SU-DHL-6 (cell line): ENCODE results near the gene GALNT14.

Experiments used
- H2AFZ ChIP-seq: fragments of 200-600 bp; sonication (generic); 2 replicates; pipeline ENCODE4 v1.6.1; 2014; ENCODE audit warnings: low read depth, mild to moderate bottlenecking, moderate library complexity, mixed read lengths, antibody characterized with exemption, low read length; ENCODE audit not compliant: severe bottlenecking
- H3F3A ChIP-seq: fragments of 200-600 bp; shearing (Covaris generic); 2 replicates; pipeline ENCODE4 v1.6.0; 2016; ENCODE audit warnings: antibody characterized with exemption, mild to moderate bottlenecking; ENCODE audit not compliant: insufficient read depth
- H3K27ac ChIP-seq: fragments of 200-600 bp; sonication (generic); 2 replicates; pipeline ENCODE4 v1.5.1; 2016; ENCODE audit warnings: low read depth, mild to moderate bottlenecking, low read length, moderate library complexity, mixed read lengths
- H3K27me3 ChIP-seq: fragments of 200-600 bp; sonication (generic), shearing (Covaris generic); 2 replicates; pipeline ENCODE4 v1.6.0; 2014; ENCODE audit warnings: mild to moderate bottlenecking, low read length
- H3K36me3 ChIP-seq: fragments of 200-600 bp; sonication (generic); 2 replicates; pipeline ENCODE4 v1.6.1; 2014; ENCODE audit warnings: mild to moderate bottlenecking, low read length, mixed read lengths
- H3K4me2 ChIP-seq: fragments of 300-600, 200-600 bp; shearing (Covaris generic), sonication (generic); 2 replicates; pipeline ENCODE4 v1.6.0; 2014; ENCODE audit warnings: low read length, low read depth, mild to moderate bottlenecking; ENCODE audit not compliant: poor library complexity, severe bottlenecking
- H3K4me3 ChIP-seq: fragments of 200-600 bp; sonication (generic); 2 replicates; pipeline ENCODE4 v1.5.1; 2014; ENCODE audit warnings: antibody characterized with exemption, low read length, mild to moderate bottlenecking, mixed read lengths; ENCODE audit not compliant: insufficient read depth, poor library complexity, severe bottlenecking
- H3K79me2 ChIP-seq: fragments of 200-600 bp; sonication (generic); 2 replicates; pipeline ENCODE4 v1.6.1; 2014; ENCODE audit warnings: mild to moderate bottlenecking, low read length, moderate library complexity; ENCODE audit not compliant: insufficient read depth
- H3K9ac ChIP-seq: fragments of 200-600 bp; sonication (generic); 2 replicates; pipeline ENCODE4 v1.7.0; 2014; ENCODE audit warnings: mild to moderate bottlenecking, low read length
- H3K9me2 ChIP-seq: fragments of 200-600 bp; sonication (generic); replicated peaks from 2 replicates; pipeline ENCODE4 v1.6.1; 2014; ENCODE audit warnings: low read length; ENCODE audit not compliant: insufficient read depth
- H3K9me3 ChIP-seq: fragments of 200-600 bp; sonication (generic); 2 replicates; pipeline ENCODE4 v1.6.1; 2014; ENCODE audit warnings: low read length, mixed read lengths; ENCODE audit not compliant: insufficient read depth
- H4K20me1 ChIP-seq: fragments of 200-600 bp; sonication (generic); 2 replicates; pipeline ENCODE4 v1.6.1; 2014; ENCODE audit warnings: low read depth, mild to moderate bottlenecking, antibody characterized with exemption, low read length, moderate library complexity, mixed read lengths
- CTCF ChIP-seq: fragments of 200-600 bp; sonication (generic); IDR thresholded peaks from one replicate; pipeline ENCODE4 v1.5.1; 2017; ENCODE audit warnings: antibody characterized with exemption, mild to moderate bottlenecking, low read length, moderate library complexity; ENCODE audit not compliant: insufficient read depth, poor library complexity, severe bottlenecking
- EZH2phosphoT487 ChIP-seq: fragments of 200-600 bp; sonication (generic), shearing (Covaris generic); conservative IDR thresholded peaks from 2 replicates; pipeline ENCODE4 v1.6.1; 2018; ENCODE audit warnings: mild to moderate bottlenecking, antibody characterized with exemption, low read length, moderate library complexity, mixed read lengths

Gene GALNT14

DNA sequence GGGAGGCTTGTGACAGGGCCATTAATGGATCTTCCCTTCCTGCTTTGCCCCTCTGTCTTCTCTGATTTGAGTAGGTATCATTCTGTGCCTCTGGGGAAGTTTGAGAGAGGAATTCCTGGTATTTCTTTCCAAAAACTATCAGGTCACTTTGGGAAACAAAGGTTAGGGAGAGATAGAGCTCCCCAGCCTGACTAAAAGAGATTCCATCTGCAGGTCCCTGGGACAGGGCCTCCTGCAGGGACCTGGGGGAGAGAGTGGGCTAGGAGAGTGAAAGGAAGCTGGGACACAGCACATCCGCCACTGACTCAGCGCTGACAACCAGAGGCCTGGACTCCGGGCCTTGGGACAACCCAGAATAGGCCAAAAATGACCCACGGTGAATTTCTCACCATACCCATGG lies 6.4 kb downstream of the GALNT14 start:
- Histone ChIP-seq H3K9ac (no peak overlapping the region), H3K36me3 (no peaks in the 10 kb centered on the region), H3K4me2 (no peak overlapping the region), H4K20me1 (no peaks in the 10 kb centered on the region), H3F3A (no peaks in the 10 kb centered on the region), H3K4me3 (no peak overlapping the region), H3K27ac (no peak overlapping the region), H3K79me2 (no peaks in the 10 kb centered on the region), H3K27me3 (no peaks in the 10 kb centered on the region), H3K9me3 (no peaks in the 10 kb centered on the region), H2AFZ (no peak overlapping the region), H3K9me2 (no peaks in the 10 kb centered on the region)
- TF ChIP-seq EZH2phosphoT487: no peak
- no peak for TF ChIP-seq CTCF

DNA sequence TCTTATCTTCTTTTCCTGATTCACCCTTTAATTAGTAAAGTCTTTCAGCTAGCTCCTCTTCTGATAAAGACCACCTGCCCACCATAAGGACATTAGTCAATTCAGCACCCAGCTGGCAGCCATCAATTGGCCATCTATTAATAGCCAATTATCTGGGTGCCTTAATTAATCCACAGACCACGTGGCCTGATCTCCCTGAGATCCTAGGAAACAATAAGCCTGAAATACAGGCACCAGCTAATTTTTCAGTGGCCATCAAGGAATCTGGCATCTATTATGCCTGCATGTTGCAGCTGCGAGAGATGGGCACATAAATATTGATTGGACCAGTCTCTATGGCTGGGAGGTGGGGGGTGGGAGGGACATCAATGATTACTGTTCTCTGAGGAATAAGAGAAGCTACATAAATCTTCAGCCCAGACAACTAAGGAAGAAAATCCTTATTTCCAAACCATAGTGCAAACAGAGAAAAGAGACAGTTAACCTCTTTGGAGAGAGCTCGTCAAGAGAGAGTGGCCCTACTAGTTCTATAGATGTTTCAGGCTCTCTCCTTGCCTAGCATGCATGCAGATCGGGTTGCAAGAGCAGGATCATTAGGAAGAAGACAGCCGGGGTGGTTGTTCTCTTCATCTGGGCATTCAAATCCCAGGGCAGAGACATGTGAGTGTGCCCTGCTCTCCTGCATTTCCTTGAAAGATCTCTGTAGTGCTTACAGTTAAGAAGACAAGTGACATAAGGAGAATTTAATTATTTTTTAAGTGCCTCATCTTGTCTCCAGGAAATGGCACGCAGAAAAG lies 8.7 kb downstream of the GALNT14 start:
- Histone ChIP-seq H4K20me1 (no peaks in the 10 kb centered on the region), H3K9me3 (no peaks in the 10 kb centered on the region), H3K27ac (no peak overlapping the region), H3K9ac (no peak overlapping the region), H3K36me3 (no peaks in the 10 kb centered on the region), H3K27me3 (no peaks in the 10 kb centered on the region), H3K4me3 (no peak overlapping the region), H2AFZ (no peak overlapping the region), H3F3A (no peaks in the 10 kb centered on the region), H3K79me2 (no peaks in the 10 kb centered on the region), H3K9me2 (no peaks in the 10 kb centered on the region), H3K4me2 (no peak overlapping the region)
- TF ChIP-seq EZH2phosphoT487 (no peak), CTCF (no peak)

DNA sequence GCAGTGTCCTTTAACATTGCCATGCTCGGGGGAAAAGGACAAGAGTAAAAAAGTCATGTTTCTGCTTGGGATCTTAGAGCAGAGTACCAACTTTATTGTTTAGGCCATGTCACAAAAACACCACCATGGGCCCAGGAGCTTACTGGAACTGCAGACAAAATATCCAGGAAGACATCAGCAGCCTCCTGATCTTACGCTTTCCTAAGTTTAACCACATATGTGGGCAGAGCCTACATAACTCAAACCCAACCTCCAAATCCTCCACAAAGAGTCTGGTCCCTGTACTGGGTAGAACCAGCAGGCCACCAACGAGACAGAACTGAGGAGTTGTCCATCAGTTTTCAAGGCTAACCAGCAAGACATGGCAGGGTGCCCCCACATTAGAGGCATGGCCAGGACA lies 10.3 kb downstream of the GALNT14 start:
- TF ChIP-seq EZH2phosphoT487 (no peak), CTCF (no peak)
- Histone ChIP-seq H4K20me1 (no peaks in the 10 kb centered on the region), H3K27ac (no peak overlapping the region), H3K9me2 (no peaks in the 10 kb centered on the region), H3K9me3 (no peaks in the 10 kb centered on the region), H3K79me2 (no peaks in the 10 kb centered on the region), H2AFZ (no peak overlapping the region), H3F3A (no peaks in the 10 kb centered on the region), H3K27me3 (no peaks in the 10 kb centered on the region), H3K4me2 (no peak overlapping the region), H3K9ac (no peak overlapping the region), H3K36me3 (no peaks in the 10 kb centered on the region), H3K4me3 (no peak overlapping the region)
